Endothelial cell of umbilical vein (primary cell): ENCODE measurements around the gene MYL5. TPM values are rescaled to one million over a fixed set of nuclear protein-coding genes. Genes with fewer than 3 reads are reported as not detected.

Source experiments
- BruUV-seq: library from RNA; stranded (reverse); fragments of 400-500 nt; replicated peaks from 2 replicates; lab custom pipeline; 2021; lab: Mats Ljungman, UMichigan
- CTCF ChIA-PET: fragments of 300-600, 350-600 bp; sonication (Branson Sonifier 250); formaldehyde crosslinking; loops from one replicate; lab custom pipeline; 2021; ENCODE audit warnings: antibody characterized with exemption, inconsistent platforms; lab: Charles Lee
- POLR2A ChIA-PET: fragments of 300-600, 350-600 bp; sonication (Branson Sonifier 250); formaldehyde crosslinking; loops from one replicate; lab custom pipeline; 2021; ENCODE audit warnings: antibody characterized with exemption, inconsistent platforms; lab: Charles Lee
- DNase-seq: peaks from one replicate; pipeline ENCODE4 v3.0.0-alpha.2; 2011; ENCODE audit warnings: low read depth, low spot score
- FAIRE-seq: peaks from 2 replicates; lab custom pipeline; 2011; peaks lifted over from hg19 to GRCh38; lab: Jason Lieb, UNC
- H2AFZ ChIP-seq: 2 replicates; pipeline ENCODE4 v1.6.0; 2012; ENCODE audit warnings: low read depth, low read length, control low read depth, inconsistent platforms
- H3K27ac ChIP-seq: 2 replicates; pipeline ENCODE4 v1.5.1; 2011; ENCODE audit warnings: low read depth, mild to moderate bottlenecking, control low read depth, low read length, moderate library complexity; ENCODE audit not compliant: insufficient read depth
- H3K27me3 ChIP-seq, 2 experiments: 2 replicates each; pipeline versions ENCODE4 v1.6.0 to v1.6.1; 2011; ENCODE audit warnings: low read length in 2 of 2, mixed read lengths in 1 of 2; ENCODE audit not compliant: control insufficient read depth in 2 of 2, insufficient read depth in 2 of 2
- H3K36me3 ChIP-seq, 2 experiments: 2 replicates in 1 of 2; 3 replicates in 1 of 2; pipeline ENCODE4 v1.5.1; 2011; ENCODE audit warnings: low read length in 2 of 2, mild to moderate bottlenecking in 1 of 2, moderate library complexity in 1 of 2; ENCODE audit not compliant: control insufficient read depth in 2 of 2, insufficient read depth in 2 of 2; ENCODE audit errors: extremely low read depth in 1 of 2
- H3K4me1 ChIP-seq: 3 replicates; pipeline ENCODE4 v1.5.1; 2011; ENCODE audit warnings: mild to moderate bottlenecking, low read length; ENCODE audit not compliant: control insufficient read depth, insufficient read depth; ENCODE audit errors: extremely low read depth
- H3K4me2 ChIP-seq: 2 replicates; pipeline ENCODE4 v1.6.1; 2011; ENCODE audit warnings: low read length, control low read depth, mixed read lengths; ENCODE audit not compliant: insufficient read depth
- H3K4me3 ChIP-seq, 3 experiments: fragments of 200-600 bp in 1 of 3; sonication (generic), shearing (Covaris generic) in 1 of 3; replicated peaks in 1 of 3; 2 replicates each; pipeline ENCODE4 v1.5.1; 2011 to 2016; ENCODE audit warnings: control low read depth in 3 of 3, low read length in 3 of 3, mild to moderate bottlenecking in 2 of 3, inconsistent platforms in 1 of 3, low read depth in 1 of 3, moderate library complexity in 1 of 3; ENCODE audit not compliant: insufficient read depth in 1 of 3
- H3K79me2 ChIP-seq: 2 replicates; pipeline ENCODE4 v1.6.0; 2012; ENCODE audit warnings: low read length, inconsistent platforms; ENCODE audit not compliant: control insufficient read depth, insufficient read depth
- H3K9ac ChIP-seq: replicated peaks from 2 replicates; pipeline ENCODE3; 2011; ENCODE audit warnings: low read length, control low read depth; ENCODE audit not compliant: insufficient read depth; ENCODE audit errors: extremely low read depth
- H3K9me1 ChIP-seq: replicated peaks from 3 replicates; pipeline ENCODE4 v1.6.0; 2011; ENCODE audit warnings: mild to moderate bottlenecking, low read length; ENCODE audit not compliant: control insufficient read depth, insufficient read depth; ENCODE audit errors: extremely low read depth
- H3K9me3 ChIP-seq: replicated peaks from 2 replicates; pipeline ENCODE4 v1.5.1; 2012; ENCODE audit warnings: low read length, inconsistent platforms; ENCODE audit not compliant: control insufficient read depth, insufficient read depth
- H4K20me1 ChIP-seq: replicated peaks from 2 replicates; pipeline ENCODE3; 2011; ENCODE audit warnings: mild to moderate bottlenecking, low read length; ENCODE audit not compliant: control insufficient read depth, insufficient read depth; ENCODE audit errors: extremely low read depth
- EZH2 ChIP-seq: IDR thresholded peaks from 2 replicates; pipeline ENCODE4 v1.6.1; 2012; ENCODE audit warnings: borderline replicate concordance, low read depth, mild to moderate bottlenecking, moderate library complexity, low read length, inconsistent platforms; ENCODE audit not compliant: severe bottlenecking
- FOS ChIP-seq: IDR thresholded peaks from 2 replicates; pipeline ENCODE4 v1.6.1; 2011; ENCODE audit warnings: mild to moderate bottlenecking, low read length, moderate library complexity, borderline replicate concordance; ENCODE audit not compliant: insufficient read depth
- GATA2 ChIP-seq: IDR thresholded peaks from 2 replicates; pipeline ENCODE4 v1.7.0; 2011; ENCODE audit warnings: low read depth, mild to moderate bottlenecking, moderate library complexity, mixed read lengths, low read length; ENCODE audit not compliant: insufficient read length, insufficient read depth
- dilution Hi-C: fragments of 300-500 bp; cut with MboI; formaldehyde crosslinking; loops from one replicate; pipeline ENCODE4 v1.15.0; 2019; ENCODE audit warnings: low sequenced_read_pairs; ENCODE audit not compliant: extremely low pct_ligation_motif_present
- intact Hi-C: fragments of 100-400 bp; cut with micrococcal nuclease; formaldehyde crosslinking; loops from one replicate; pipeline ENCODE4 v1.10.0; 2022
- polyA plus RNA-seq, 4 experiments: library from polyadenylated mRNA; depleted of rRNA in 3 of 4; stranded (reverse) in 3 of 4; unstranded in 1 of 4; fragments of >200 nt; gene quantifications; 2 replicates each; pipeline versions ENCODE4 v1.2.1 to v1.2.3, GENCODE V29; 2011 to 2012; ENCODE audit warnings: missing spikeins in 1 of 4
- total RNA-seq: library from RNA; stranded (reverse); gene quantifications from 2 replicates; pipeline ENCODE4 v1.2.3, GENCODE V29; 2021

The MYL5 gene
- total and polyA plus RNA-seq, 2 donors (not counting 3 experiments of a cell fraction or from before 2014, with no cell fraction given) = 12.3 to 13.4 TPM

DNA sequence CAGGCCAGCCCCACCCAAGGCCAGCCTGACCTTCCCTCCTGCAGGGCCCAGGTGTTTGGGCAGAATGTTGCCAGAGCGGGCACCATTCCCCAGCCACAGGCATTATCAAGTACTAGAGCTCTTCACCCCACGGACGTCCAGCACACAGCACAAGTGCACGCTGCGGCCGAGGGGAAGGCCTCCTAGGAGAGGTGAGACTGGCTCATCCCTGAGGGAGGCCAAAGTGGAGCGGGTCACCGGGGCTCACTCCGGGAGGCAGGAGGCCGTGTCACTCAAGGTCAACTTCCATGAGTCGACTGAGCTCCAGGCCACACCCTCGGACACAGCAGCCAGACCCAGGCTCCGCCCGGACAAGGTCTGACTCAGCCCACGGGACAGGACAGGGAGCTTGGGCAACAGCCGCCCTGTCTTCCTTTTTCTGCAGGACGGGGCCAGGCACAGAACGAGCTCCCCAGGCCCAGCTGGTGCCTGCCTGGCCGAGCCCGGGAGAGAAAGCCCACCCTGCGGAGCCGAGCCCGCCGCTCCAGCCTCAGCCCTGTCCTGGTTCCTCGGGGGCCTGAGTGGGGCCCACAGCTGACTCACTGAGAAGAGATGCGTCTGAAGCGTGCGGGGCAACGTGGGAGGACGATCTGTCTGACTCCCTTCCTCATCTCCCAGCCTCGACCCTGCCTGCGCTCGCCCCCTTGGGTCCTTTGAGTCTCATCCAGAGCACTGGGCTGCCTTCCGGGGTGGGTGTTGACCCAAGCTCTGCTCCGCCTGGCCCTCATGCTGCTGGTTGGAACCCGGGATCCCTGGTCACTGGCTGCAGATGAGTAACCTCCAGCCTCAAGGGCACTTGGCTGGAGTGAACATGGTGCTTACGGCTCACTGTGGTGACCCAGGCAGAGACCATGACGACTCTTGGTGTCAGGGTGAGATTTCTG is 13.0 kb downstream of the MYL5 start:
- dilution Hi-C loops (no loop called here), intact Hi-C loops (loop anchor here (1.0 kb wide), 1 partner anchor 18 kb away; the partner anchor contains the start of gene PCGF3)
- no peaks in the 10 kb centered on the region for H3K9me1 ChIP-seq
- ChIA-PET POLR2A (no interaction called here), CTCF (interaction anchor here (0.7 to 1.2 kb wide), 4 partner anchors 13 to 56 kb away, joined by 3 to 4 read pairs (median 3); partner anchors contain the start of genes ATP5ME and MYL5)
- H3K27me3 ChIP-seq = no peaks in the 10 kb centered on the region
- no peaks in the 10 kb centered on the region for H3K9me3 ChIP-seq
- H3K79me2 ChIP-seq = no peaks in the 10 kb centered on the region
- peaks cover 14% of the 10 kb centered on the region for H3K4me1 ChIP-seq
- H4K20me1 ChIP-seq = no peaks in the 10 kb centered on the region
- TF ChIP-seq EZH2 (no peak), FOS (peak; percentile 28)
- H2AFZ ChIP-seq = no peak overlapping the region
- H3K4me2 ChIP-seq = no peak overlapping the region
- DNase-seq (peak; percentile 45), FAIRE-seq (peak; percentile 81)
- no peak overlapping the region for H3K27ac ChIP-seq
- H3K9ac ChIP-seq = no peak overlapping the region
- no peaks in the 10 kb centered on the region for H3K36me3 ChIP-seq
- no TSS peak for BruUV-seq
- no peak overlapping the region for H3K4me3 ChIP-seq

DNA sequence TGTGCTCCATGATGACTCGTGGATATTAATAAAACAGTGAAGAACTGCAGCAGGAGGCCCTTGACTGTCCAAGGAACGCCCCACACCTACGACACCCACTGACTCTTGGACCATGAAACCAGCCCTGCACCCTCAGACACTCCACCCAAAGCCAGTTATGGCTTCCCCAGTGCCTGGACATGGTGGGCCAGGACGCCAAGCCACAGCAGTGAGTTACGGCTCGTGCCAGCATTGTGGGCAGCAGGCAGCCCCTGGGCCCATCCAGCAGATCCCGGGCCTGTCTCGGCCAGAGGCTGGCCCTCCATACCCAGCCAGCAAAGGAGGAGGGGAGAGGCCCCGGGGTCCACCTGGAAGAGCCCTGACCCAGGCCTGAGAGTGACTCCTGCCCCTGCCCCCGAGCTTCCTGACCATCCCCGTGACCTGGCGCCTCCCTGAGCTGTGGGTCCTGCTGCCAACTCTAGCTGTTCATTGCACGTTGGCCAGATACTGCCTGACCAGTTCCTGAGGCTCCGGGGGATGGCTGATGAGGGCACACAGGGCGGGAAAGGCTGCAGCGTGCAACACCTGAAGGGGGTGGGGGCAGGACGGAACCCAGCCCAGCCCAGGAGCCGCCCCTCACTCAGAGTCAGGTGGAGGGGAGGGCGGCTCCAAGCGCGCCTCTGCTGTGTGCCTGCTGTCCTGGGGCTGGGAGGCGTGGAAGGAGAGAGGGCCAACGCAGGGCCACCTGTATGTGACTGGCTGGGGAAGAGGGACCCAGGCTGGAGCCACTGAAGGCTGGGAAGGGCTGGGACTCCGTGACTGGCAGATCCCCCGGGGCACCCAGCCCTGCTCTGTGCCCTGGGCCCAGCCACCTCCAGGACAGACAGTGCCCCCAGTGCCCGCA is 13.9 kb downstream of the MYL5 start:
- ChIA-PET POLR2A (no interaction called here), CTCF (interaction anchor here (0.7 to 1.0 kb wide), 2 partner anchors 33 to 55 kb away, joined by 3 read pairs; no protein-coding TSS in a partner anchor)
- peak overlapping the region in 2 of 3 experiments; percentile 0 to 35 for H3K4me3 ChIP-seq
- H3K9me1 ChIP-seq = no peaks in the 10 kb centered on the region
- H3K36me3 ChIP-seq = no peaks in the 10 kb centered on the region
- H3K4me1 ChIP-seq = peaks cover 14% of the 10 kb centered on the region
- no peaks in the 10 kb centered on the region for H4K20me1 ChIP-seq
- dilution Hi-C loops (no loop called here), intact Hi-C loops (loop anchor here (1.0 kb wide), 1 partner anchor 17 kb away; the partner anchor contains the start of gene PCGF3)
- TF ChIP-seq GATA2 (no peak), FOS (no peak)
- no peaks in the 10 kb centered on the region for H3K27me3 ChIP-seq
- DNase-seq (no peak), FAIRE-seq (no peak)
- H3K9me3 ChIP-seq = no peaks in the 10 kb centered on the region
- BruUV-seq = no TSS peak
- peak overlapping the region; percentile 95 for H2AFZ ChIP-seq
- H3K4me2 ChIP-seq = peak overlapping the region; percentile 30
- no peaks in the 10 kb centered on the region for H3K79me2 ChIP-seq
- no peak overlapping the region for H3K27ac ChIP-seq
- H3K9ac ChIP-seq = no peak overlapping the region
